IMR-90 (cell line): ENCODE measurements around the gene ELOA. TPM values are rescaled to one million over a fixed set of nuclear protein-coding genes. Genes with fewer than 3 reads are reported as not detected.

Experiments used
- ATAC-seq: fragments of 200-7000 bp; cut with Tn5 transposase; 2 replicates; pipeline ENCODE4 v1.9.1; 2020; ENCODE audit warnings: low read depth, mild to moderate bottlenecking, moderate library complexity
- BruUV-seq: library from RNA; stranded (reverse); fragments of 400-500 nt; replicated peaks from 2 replicates; lab custom pipeline; 2021; lab: Mats Ljungman, UMichigan
- CTCF ChIA-PET: fragments of 300-600 bp; formaldehyde crosslinking; extraction: SDS; loops from one replicate; lab custom pipeline; 2021; ENCODE audit warnings: antibody characterized with exemption; lab: Yijun Ruan, JAX
- POLR2A ChIA-PET: fragments of 300-600 bp; sonication (Branson Sonifier 250); formaldehyde crosslinking; loops from one replicate; lab custom pipeline; 2022; ENCODE audit warnings: antibody characterized with exemption; ENCODE audit not compliant: unreplicated experiment; lab: Charles Lee
- DNase-seq: peaks from one replicate; pipeline ENCODE4 v3.0.0; 2013
- H2AFZ ChIP-seq: replicated peaks from 2 replicates; pipeline ENCODE3; 2013; ENCODE audit warnings: low read length, mild to moderate bottlenecking; ENCODE audit not compliant: poor library complexity
- H2AK5ac ChIP-seq: 2 replicates; pipeline ENCODE4 v1.6.1; 2013; ENCODE audit warnings: low read depth, low read length, inconsistent platforms
- H2AK9ac ChIP-seq: replicated peaks from 2 replicates; pipeline ENCODE3; 2013; ENCODE audit warnings: mild to moderate bottlenecking, low read depth, low read length, moderate library complexity; ENCODE audit not compliant: poor library complexity
- H2BK120ac ChIP-seq: 2 replicates; pipeline ENCODE4 v1.6.1; 2013; ENCODE audit warnings: low read depth, low read length, inconsistent platforms
- H2BK15ac ChIP-seq: 3 replicates; pipeline ENCODE4 v1.6.1; 2013; ENCODE audit warnings: low read depth, low read length, inconsistent platforms
- H2BK20ac ChIP-seq: 2 replicates; pipeline ENCODE4 v1.6.1; 2013; ENCODE audit warnings: low read depth, mild to moderate bottlenecking, inconsistent platforms, low read length, moderate library complexity
- H2BK5ac ChIP-seq: 2 replicates; pipeline ENCODE4 v1.6.1; 2013; ENCODE audit warnings: mild to moderate bottlenecking, low read depth, low read length, inconsistent platforms; ENCODE audit not compliant: poor library complexity, severe bottlenecking
- H3K14ac ChIP-seq: replicated peaks from 2 replicates; pipeline ENCODE4 v1.6.1; 2013; ENCODE audit warnings: low read depth, low read length, inconsistent platforms
- H3K18ac ChIP-seq: 2 replicates; pipeline ENCODE4 v1.6.1; 2013; ENCODE audit warnings: low read depth, low read length, control low read depth
- H3K23ac ChIP-seq: 2 replicates; pipeline ENCODE4 v1.6.1; 2013; ENCODE audit warnings: low read depth, low read length, inconsistent platforms
- H3K27ac ChIP-seq: 2 replicates; pipeline ENCODE4 v1.5.1; 2013; ENCODE audit warnings: mild to moderate bottlenecking, control low read depth, low read length; ENCODE audit not compliant: insufficient read depth
- H3K27me3 ChIP-seq: 2 replicates; pipeline ENCODE4 v1.6.1; 2013; ENCODE audit warnings: low read length; ENCODE audit not compliant: control insufficient read depth, insufficient read depth
- H3K36me3 ChIP-seq: 2 replicates; pipeline ENCODE4 v1.6.1; 2013; ENCODE audit warnings: low read length, mixed read lengths; ENCODE audit not compliant: control insufficient read depth, insufficient read depth
- H3K4ac ChIP-seq: 2 replicates; pipeline ENCODE4 v1.6.1; 2013; ENCODE audit warnings: low read depth, low read length, inconsistent platforms
- H3K4me1 ChIP-seq: 2 replicates; pipeline ENCODE4 v1.6.1; 2013; ENCODE audit warnings: low read length, mixed read lengths; ENCODE audit not compliant: control insufficient read depth, insufficient read depth
- H3K4me2 ChIP-seq: 2 replicates; pipeline ENCODE4 v1.6.1; 2013; ENCODE audit warnings: low read depth, mild to moderate bottlenecking, control low read depth, low read length, moderate library complexity
- H3K4me3 ChIP-seq: 2 replicates; pipeline ENCODE4 v1.5.1; 2013; ENCODE audit warnings: low read depth, mild to moderate bottlenecking, control low read depth, low read length, moderate library complexity; ENCODE audit not compliant: insufficient read depth
- H3K56ac ChIP-seq: 2 replicates; pipeline ENCODE4 v1.6.1; 2013; ENCODE audit warnings: low read length, inconsistent platforms; ENCODE audit not compliant: insufficient read depth; ENCODE audit errors: extremely low read depth
- H3K79me1 ChIP-seq, 2 experiments: 2 replicates each; pipeline ENCODE4 v1.6.1; 2013; ENCODE audit warnings: low read length in 2 of 2, inconsistent platforms in 1 of 2, low read depth in 1 of 2
- H3K9ac ChIP-seq: 2 replicates; pipeline ENCODE4 v1.6.1; 2013; ENCODE audit warnings: low read depth, low read length, control low read depth
- H3K9me1 ChIP-seq: 2 replicates; pipeline ENCODE4 v1.6.1; 2013; ENCODE audit warnings: low read length, inconsistent platforms; ENCODE audit not compliant: insufficient read depth
- H3K9me3 ChIP-seq: 2 replicates; pipeline ENCODE4 v1.6.1; 2013; ENCODE audit warnings: low read length; ENCODE audit not compliant: control insufficient read depth, insufficient read depth
- H4K20me1 ChIP-seq: 2 replicates; pipeline ENCODE4 v1.6.1; 2013; ENCODE audit warnings: low read length, inconsistent platforms; ENCODE audit not compliant: insufficient read depth
- H4K5ac ChIP-seq: 2 replicates; pipeline ENCODE4 v1.6.1; 2013; ENCODE audit warnings: mild to moderate bottlenecking, low read depth, low read length, control low read depth
- H4K8ac ChIP-seq, 2 experiments: 2 replicates each; pipeline ENCODE4 v1.6.1; 2013; ENCODE audit warnings: low read depth in 2 of 2, low read length in 2 of 2, control low read depth in 1 of 2, inconsistent platforms in 1 of 2
- H4K91ac ChIP-seq: 2 replicates; pipeline ENCODE4 v1.6.1; 2013; ENCODE audit warnings: low read depth, low read length, inconsistent platforms; ENCODE audit not compliant: insufficient read depth
- BHLHE40 ChIP-seq: fragments of 150-350 bp; IDR thresholded peaks from 2 replicates; pipeline ENCODE4 v1.6.1; 2016; ENCODE audit warnings: mild to moderate bottlenecking, low read depth, low read length
- CEBPB ChIP-seq: IDR thresholded peaks from 2 replicates; pipeline ENCODE4 v1.6.1; 2012; ENCODE audit warnings: low read depth, low read length, improper control_type of control experiment
- CHD1 ChIP-seq: IDR thresholded peaks from 2 replicates; pipeline ENCODE4 v1.6.1; 2012; ENCODE audit warnings: low read depth, low read length, improper control_type of control experiment
- ELK1 ChIP-seq: fragments of 150-350 bp; IDR thresholded peaks from 2 replicates; pipeline ENCODE4 v1.6.1; 2016; ENCODE audit warnings: low read depth, mild to moderate bottlenecking, low read length, moderate library complexity, borderline replicate concordance
- MAZ ChIP-seq: IDR thresholded peaks from 2 replicates; pipeline ENCODE4 v1.6.1; 2012; ENCODE audit warnings: low read depth, mild to moderate bottlenecking, low read length, improper control_type of control experiment, moderate library complexity, borderline replicate concordance
- MXI1 ChIP-seq: IDR thresholded peaks from 2 replicates; pipeline ENCODE4 v1.6.1; 2012; ENCODE audit warnings: low read depth, mild to moderate bottlenecking, low read length, moderate library complexity, borderline replicate concordance
- NFE2L2 ChIP-seq: fragments of 150-350 bp; IDR thresholded peaks from 2 replicates; pipeline ENCODE4 v1.6.1; 2016; ENCODE audit warnings: low read depth, mild to moderate bottlenecking, low read length
- POLR2A ChIP-seq: IDR thresholded peaks from 2 replicates; pipeline ENCODE4 v1.6.1; 2012; ENCODE audit warnings: mild to moderate bottlenecking, low read depth, low read length
- RAD21 ChIP-seq: IDR thresholded peaks from 2 replicates; pipeline ENCODE4 v1.6.1; 2012; ENCODE audit warnings: low read length, improper control_type of control experiment
- RCOR1 ChIP-seq: IDR thresholded peaks from 2 replicates; pipeline ENCODE4 v1.6.1; 2012; ENCODE audit warnings: mild to moderate bottlenecking, low read length, improper control_type of control experiment; ENCODE audit not compliant: insufficient replicate concordance
- RFX5 ChIP-seq: IDR thresholded peaks from 2 replicates; pipeline ENCODE4 v1.8.0; 2012; ENCODE audit warnings: low read depth, mild to moderate bottlenecking, low read length, moderate library complexity
- SMC3 ChIP-seq: fragments of 150-350 bp; IDR thresholded peaks from 2 replicates; pipeline ENCODE4 v1.6.1; 2016; ENCODE audit warnings: low read depth, mild to moderate bottlenecking, antibody characterized with exemption, low read length, moderate library complexity
- WGBS, 2 experiments: methylation state at CpG; one replicate each; pipeline versions ENCODE4 v1.1.5 to v1.1.7; 2013; ENCODE audit warnings: missing lambda C conversion rate in 2 of 2; ENCODE audit not compliant: insufficient read length in 1 of 2; ENCODE audit errors: extremely low coverage in 2 of 2; 5-methylcytosine and 5-hydroxymethylcytosine counted together
- dilution Hi-C: fragments of 300-500 bp; cut with HindIII; formaldehyde crosslinking; loops from one replicate; pipeline ENCODE4 v1.14.3; 2018; ENCODE audit warnings: low sequenced_read_pairs; ENCODE audit not compliant: unreplicated experiment
- in situ Hi-C: fragments of 300-500 bp; cut with MboI; formaldehyde crosslinking; loops from 3 replicates; pipeline ENCODE4 v1.14.3; 2019; ENCODE audit warnings: low sequenced_read_pairs, inconsistent platforms, mixed read lengths
- intact Hi-C: fragments of 100-400 bp; cut with micrococcal nuclease; formaldehyde crosslinking; loops from 2 replicates; pipeline ENCODE4 v1.10.0; 2022
- polyA plus RNA-seq, 3 experiments: library from polyadenylated mRNA; depleted of rRNA; stranded (reverse); fragments of >200 nt; gene quantifications; 2 replicates each; pipeline ENCODE4 v1.2.3, GENCODE V29; 2012; ENCODE audit warnings: low replicate concordance in 1 of 3
- total RNA-seq: library from RNA; depleted of rRNA; stranded (reverse); fragments of >200 nt; gene quantifications from 2 replicates; pipeline ENCODE4 v1.2.3, GENCODE V29; 2012
- TF ChIP-seq, protein P1 (sequence below): conservative IDR thresholded peaks from 2 replicates; pipeline ENCODE4 v1.5.1; 2012; ENCODE audit warnings: mild to moderate bottlenecking, low read depth, low read length, improper control_type of control experiment
- TF ChIP-seq, protein P2 (sequence below): fragments of 150-350 bp; IDR thresholded peaks from 2 replicates; pipeline ENCODE4 v1.6.1; 2017; ENCODE audit warnings: mild to moderate bottlenecking, antibody characterized with exemption, low read length, low read depth

Gene ELOA
- total and polyA plus RNA-seq, 2 of the 4 experiments (the other 2 are of a cell fraction), result 22.9 to 40.7 TPM

GRCh38 chr1:23722652-23723051 is 20.6 kb upstream of the ELOA start:
- Histone ChIP-seq H3K23ac (no peak overlapping the region), H4K20me1 (peaks cover 36% of the 10 kb centered on the region), H3K9me1 (peaks cover 17% of the 10 kb centered on the region), H3K18ac (no peak overlapping the region), H3K27ac (no peak overlapping the region), H3K9ac (no peak overlapping the region), H2BK5ac (no peak overlapping the region), H4K91ac (no peak overlapping the region), H2AK5ac (no peak overlapping the region), H2BK20ac (no peak overlapping the region), H4K5ac (no peak overlapping the region), H3K4me1 (peaks cover 14% of the 10 kb centered on the region), H3K4me2 (no peak overlapping the region), H3K27me3 (no peaks in the 10 kb centered on the region), H3K14ac (no peak overlapping the region), H3K4ac (no peak overlapping the region), H2BK120ac (no peak overlapping the region), H3K9me3 (no peaks in the 10 kb centered on the region), H3K56ac (no peak overlapping the region), H3K79me1 (peaks cover 15 to 64% of the 10 kb centered on the region in 2 experiments; a peak in 3 of 4 replicates), H2AK9ac (no peak overlapping the region), H2BK15ac (no peak overlapping the region), H4K8ac (no peak overlapping the region), H3K4me3 (no peak overlapping the region), H3K36me3 (no peaks in the 10 kb centered on the region), H2AFZ (no peak overlapping the region)
- ChIA-PET CTCF (interaction anchor here (0.8 kb wide), 1 partner anchor 373 kb away, joined by 4 read pairs; no protein-coding TSS in a partner anchor), POLR2A (no interaction called here)
- ATAC-seq, result no peak
- dilution Hi-C loops (no loop called here), in situ Hi-C loops (no loop called here), intact Hi-C loops (no loop called here)
- no TSS peak for BruUV-seq
- 74% methylated on average over 2 of the region's 3 CpGs; no CpG with 5 or more reads in 1 of the 2 experiments for WGBS, 2 experiments
- DNase-seq, result no peak
- no peak for TF ChIP-seq MAZ
- TF ChIP-seq, protein P1, sequence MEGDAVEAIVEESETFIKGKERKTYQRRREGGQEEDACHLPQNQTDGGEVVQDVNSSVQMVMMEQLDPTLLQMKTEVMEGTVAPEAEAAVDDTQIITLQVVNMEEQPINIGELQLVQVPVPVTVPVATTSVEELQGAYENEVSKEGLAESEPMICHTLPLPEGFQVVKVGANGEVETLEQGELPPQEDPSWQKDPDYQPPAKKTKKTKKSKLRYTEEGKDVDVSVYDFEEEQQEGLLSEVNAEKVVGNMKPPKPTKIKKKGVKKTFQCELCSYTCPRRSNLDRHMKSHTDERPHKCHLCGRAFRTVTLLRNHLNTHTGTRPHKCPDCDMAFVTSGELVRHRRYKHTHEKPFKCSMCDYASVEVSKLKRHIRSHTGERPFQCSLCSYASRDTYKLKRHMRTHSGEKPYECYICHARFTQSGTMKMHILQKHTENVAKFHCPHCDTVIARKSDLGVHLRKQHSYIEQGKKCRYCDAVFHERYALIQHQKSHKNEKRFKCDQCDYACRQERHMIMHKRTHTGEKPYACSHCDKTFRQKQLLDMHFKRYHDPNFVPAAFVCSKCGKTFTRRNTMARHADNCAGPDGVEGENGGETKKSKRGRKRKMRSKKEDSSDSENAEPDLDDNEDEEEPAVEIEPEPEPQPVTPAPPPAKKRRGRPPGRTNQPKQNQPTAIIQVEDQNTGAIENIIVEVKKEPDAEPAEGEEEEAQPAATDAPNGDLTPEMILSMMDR, result no peak
- TF ChIP-seq, protein P2, sequence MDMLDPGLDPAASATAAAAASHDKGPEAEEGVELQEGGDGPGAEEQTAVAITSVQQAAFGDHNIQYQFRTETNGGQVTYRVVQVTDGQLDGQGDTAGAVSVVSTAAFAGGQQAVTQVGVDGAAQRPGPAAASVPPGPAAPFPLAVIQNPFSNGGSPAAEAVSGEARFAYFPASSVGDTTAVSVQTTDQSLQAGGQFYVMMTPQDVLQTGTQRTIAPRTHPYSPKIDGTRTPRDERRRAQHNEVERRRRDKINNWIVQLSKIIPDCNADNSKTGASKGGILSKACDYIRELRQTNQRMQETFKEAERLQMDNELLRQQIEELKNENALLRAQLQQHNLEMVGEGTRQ, result no peak
- TF ChIP-seq ELK1, result no peak
- no peak for TF ChIP-seq RAD21
- TF ChIP-seq CHD1, result no peak
- TF ChIP-seq CEBPB, result no peak
- TF ChIP-seq RFX5, result no peak
- TF ChIP-seq NFE2L2, result no peak
- TF ChIP-seq SMC3, result no peak
- TF ChIP-seq MXI1, result no peak
- TF ChIP-seq RCOR1, result no peak
- no peak for TF ChIP-seq POLR2A
- TF ChIP-seq BHLHE40, result no peak
